Central memory CD8-positive, alpha-beta T cell (primary cell): ENCODE data around the gene ZBTB16.

Experiments
- ATAC-seq: fragments of 150-1000 bp; cut with Tn5 transposase; replicated peaks from 2 replicates; pipeline ENCODE4 v1.10.0; 2022; ENCODE audit warnings: mild to moderate bottlenecking, moderate FRiP score, moderate number of reproducible peaks; ENCODE audit not compliant: poor library complexity, severe bottlenecking; ENCODE audit errors: extremely low read depth
- DNase-seq, 2 donors: peaks; one replicate each; pipeline ENCODE4 v3.0.0; 2021; ENCODE audit warnings: low spot score in 2 of 2
- H3K27ac Mint-ChIP-seq: one replicate; pipeline ENCODE4 v1.8.0; 2022; ENCODE audit warnings: low read depth, mild to moderate bottlenecking, moderate library complexity, mixed read lengths
- H3K27me3 Mint-ChIP-seq: one replicate; pipeline ENCODE4 v1.8.0; 2022; ENCODE audit warnings: mixed read lengths
- H3K36me3 Mint-ChIP-seq: one replicate; pipeline ENCODE4 v1.8.0; 2022; ENCODE audit warnings: mild to moderate bottlenecking, moderate library complexity, mixed read lengths; ENCODE audit not compliant: insufficient read depth
- H3K4me1 Mint-ChIP-seq: one replicate; pipeline ENCODE4 v1.8.0; 2022; ENCODE audit warnings: mixed read lengths
- H3K4me3 Mint-ChIP-seq: one replicate; pipeline ENCODE4 v1.8.0; 2022; ENCODE audit warnings: mild to moderate bottlenecking, moderate library complexity, mixed read lengths
- H3K9me3 Mint-ChIP-seq: one replicate; pipeline ENCODE4 v1.8.0; 2022; ENCODE audit warnings: mixed read lengths

The ZBTB16 gene

DNA sequence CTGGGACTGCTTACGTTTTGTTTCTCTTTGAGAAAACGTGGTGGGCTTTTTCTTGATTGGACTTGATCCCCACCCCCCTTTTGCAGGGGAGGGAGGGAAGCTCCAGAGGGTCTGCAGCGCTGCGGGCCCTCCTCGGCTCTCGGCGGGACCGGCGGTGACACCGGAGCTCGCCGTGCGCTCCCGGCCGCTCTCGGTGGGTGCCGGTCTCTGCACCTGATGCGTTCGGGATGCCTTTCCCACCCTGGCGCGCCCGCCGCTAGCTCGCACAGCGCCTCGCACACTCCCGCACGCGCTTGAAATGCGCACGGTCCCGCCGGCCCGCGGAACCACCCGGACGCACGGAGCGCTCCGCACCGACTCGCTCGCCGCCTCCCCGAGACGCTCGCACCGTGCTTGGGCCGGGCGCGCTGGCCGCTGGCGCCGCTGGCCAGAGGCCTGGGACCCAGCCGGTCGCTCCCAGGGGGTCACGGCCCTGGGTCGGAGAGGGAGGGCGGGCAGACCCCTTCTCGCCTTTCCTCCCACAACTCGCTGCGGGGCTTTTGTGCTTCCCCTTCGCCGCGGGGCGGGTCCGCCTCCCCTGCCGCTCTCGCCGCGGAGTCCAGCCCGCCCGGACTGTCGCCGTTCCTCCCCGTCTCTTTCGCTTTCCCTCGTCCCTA, 1.0 kb downstream of the ZBTB16 start:
- DNase-seq (no peak), ATAC-seq (peak; percentile 41)
- peak overlapping the region; percentile 64 for H3K27ac Mint-ChIP-seq
- H3K9me3 Mint-ChIP-seq = no peaks in the 10 kb centered on the region
- peak overlapping the region; percentile 86 for H3K4me3 Mint-ChIP-seq
- peaks cover 13% of the 10 kb centered on the region for H3K4me1 Mint-ChIP-seq
- peaks cover 8% of the 10 kb centered on the region for H3K36me3 Mint-ChIP-seq
- H3K27me3 Mint-ChIP-seq = peaks cover 35% of the 10 kb centered on the region

DNA sequence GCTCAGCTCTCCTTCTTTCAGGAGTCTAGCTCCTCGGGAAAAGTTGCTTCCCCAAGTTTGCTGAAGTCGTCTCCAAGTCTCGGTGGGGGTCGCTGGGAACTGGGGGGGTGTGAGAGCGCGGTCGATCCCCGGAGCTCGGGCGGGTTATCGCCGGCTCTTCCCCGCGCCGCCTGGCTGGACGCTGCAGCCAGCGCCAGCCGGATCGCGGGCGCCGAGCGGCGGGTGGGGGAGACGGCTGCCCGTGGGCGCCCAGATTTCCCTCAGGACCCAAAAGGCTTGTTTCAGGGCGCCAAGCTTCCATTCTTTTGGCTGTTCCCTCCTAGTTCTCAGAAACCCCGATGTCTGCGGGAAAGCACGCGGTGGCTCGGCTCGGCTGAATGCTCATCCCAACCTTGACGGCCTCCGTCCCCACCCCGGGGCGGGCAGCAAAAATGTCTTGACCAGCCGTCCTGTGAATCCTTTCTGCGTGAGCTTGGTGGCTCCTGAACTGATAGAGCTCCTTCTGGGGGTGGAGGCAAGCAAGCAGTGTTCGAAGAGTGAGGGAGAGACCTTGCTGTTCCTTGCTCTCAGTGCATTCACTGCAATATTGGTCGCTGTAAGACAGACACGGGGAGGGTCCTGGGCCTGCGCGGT, 1.7 kb downstream of the ZBTB16 start:
- H3K27me3 Mint-ChIP-seq = peaks cover 32% of the 10 kb centered on the region
- no peak for ATAC-seq
- H3K4me1 Mint-ChIP-seq = peaks cover 13% of the 10 kb centered on the region
- H3K4me3 Mint-ChIP-seq = peak overlapping the region; percentile 86
- no peaks in the 10 kb centered on the region for H3K9me3 Mint-ChIP-seq
- DNase-seq = no peak
- peaks cover 8% of the 10 kb centered on the region for H3K36me3 Mint-ChIP-seq
- no peak overlapping the region for H3K27ac Mint-ChIP-seq

- DNase-seq (no peak), ATAC-seq (no peak)
- no peak overlapping the region for H3K27ac Mint-ChIP-seq
- H3K4me3 Mint-ChIP-seq = peak overlapping the region; percentile 86
- H3K36me3 Mint-ChIP-seq = peaks cover 11% of the 10 kb centered on the region
- H3K4me1 Mint-ChIP-seq = peaks cover 13% of the 10 kb centered on the region
- H3K27me3 Mint-ChIP-seq = peaks cover 27% of the 10 kb centered on the region
- no peaks in the 10 kb centered on the region for H3K9me3 Mint-ChIP-seq
These were observed 2.2 kb downstream of the ZBTB16 start for GRCh38 chr11:114061681-114062049.

- DNase-seq (no peak), ATAC-seq (no peak)
- Mint-ChIP-seq H3K9me3 (no peaks in the 10 kb centered on the region), H3K36me3 (peaks cover 11% of the 10 kb centered on the region), H3K27me3 (peaks cover 21% of the 10 kb centered on the region), H3K4me3 (peak overlapping the region; percentile 86), H3K27ac (peak overlapping the region; percentile 25), H3K4me1 (peaks cover 13% of the 10 kb centered on the region)
These were observed 2.8 kb downstream of the ZBTB16 start for GRCh38 chr11:114062272-114062671.

- H3K4me1 Mint-ChIP-seq = peaks cover 13% of the 10 kb centered on the region
- H3K27ac Mint-ChIP-seq = no peak overlapping the region
- DNase-seq (no peak), ATAC-seq (no peak)
- no peak overlapping the region for H3K4me3 Mint-ChIP-seq
- H3K27me3 Mint-ChIP-seq = peaks cover 11% of the 10 kb centered on the region
- H3K9me3 Mint-ChIP-seq = no peaks in the 10 kb centered on the region
- peaks cover 11% of the 10 kb centered on the region for H3K36me3 Mint-ChIP-seq
These were observed 3.8 kb downstream of the ZBTB16 start for GRCh38 chr11:114063149-114063828.

DNA sequence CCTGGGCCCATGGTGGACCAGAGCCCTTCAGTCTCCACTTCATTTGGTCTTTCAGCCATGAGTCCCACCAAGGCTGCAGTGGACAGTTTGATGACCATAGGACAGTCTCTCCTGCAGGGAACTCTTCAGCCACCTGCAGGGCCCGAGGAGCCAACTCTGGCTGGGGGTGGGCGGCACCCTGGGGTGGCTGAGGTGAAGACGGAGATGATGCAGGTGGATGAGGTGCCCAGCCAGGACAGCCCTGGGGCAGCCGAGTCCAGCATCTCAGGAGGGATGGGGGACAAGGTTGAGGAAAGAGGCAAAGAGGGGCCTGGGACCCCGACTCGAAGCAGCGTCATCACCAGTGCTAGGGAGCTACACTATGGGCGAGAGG, 4.3 kb downstream of the ZBTB16 start:
- H3K9me3 Mint-ChIP-seq = no peaks in the 10 kb centered on the region
- peaks cover 11% of the 10 kb centered on the region for H3K4me1 Mint-ChIP-seq
- H3K4me3 Mint-ChIP-seq = no peak overlapping the region
- no peak overlapping the region for H3K27ac Mint-ChIP-seq
- peaks cover 11% of the 10 kb centered on the region for H3K36me3 Mint-ChIP-seq
- DNase-seq (no peak), ATAC-seq (no peak)
- H3K27me3 Mint-ChIP-seq = peaks cover 5% of the 10 kb centered on the region

GRCh38 chr11:114064216-114064615, 4.7 kb downstream of the ZBTB16 start:
- peaks cover 1% of the 10 kb centered on the region for H3K27me3 Mint-ChIP-seq
- ATAC-seq (no peak), DNase-seq (no peak)
- H3K36me3 Mint-ChIP-seq = peaks cover 9% of the 10 kb centered on the region
- no peak overlapping the region for H3K27ac Mint-ChIP-seq
- H3K9me3 Mint-ChIP-seq = no peaks in the 10 kb centered on the region
- no peak overlapping the region for H3K4me3 Mint-ChIP-seq
- peaks cover 8% of the 10 kb centered on the region for H3K4me1 Mint-ChIP-seq

DNA sequence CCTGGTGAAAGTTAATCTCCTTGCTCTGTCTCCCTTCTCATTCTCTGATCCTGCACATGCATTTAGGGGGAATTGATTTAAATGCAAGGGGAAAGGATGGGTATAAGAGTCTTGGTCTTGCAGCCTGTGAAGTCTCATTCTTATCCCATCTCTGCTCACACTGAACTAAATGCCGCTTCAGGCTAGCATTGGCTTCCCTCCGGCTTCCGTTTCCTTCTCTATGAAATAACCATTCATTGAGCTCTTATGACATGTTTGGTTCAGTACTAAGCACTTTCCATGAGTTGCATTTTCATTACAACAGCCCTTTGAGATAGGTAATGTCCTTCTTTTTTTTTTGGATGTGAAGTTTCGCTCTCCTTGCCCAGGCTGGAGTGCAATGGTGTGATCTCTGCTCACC, 5.6 kb downstream of the ZBTB16 start:
- H3K27me3 Mint-ChIP-seq = no peaks in the 10 kb centered on the region

GRCh38 chr11:114066046-114066648, 6.6 kb downstream of the ZBTB16 start:
- no peak overlapping the region for H3K27ac Mint-ChIP-seq
- no peaks in the 10 kb centered on the region for H3K4me1 Mint-ChIP-seq
- no peak for DNase-seq
- no peaks in the 10 kb centered on the region for H3K9me3 Mint-ChIP-seq
- no peaks in the 10 kb centered on the region for H3K27me3 Mint-ChIP-seq
- no peak for ATAC-seq
- no peak overlapping the region for H3K4me3 Mint-ChIP-seq
- H3K36me3 Mint-ChIP-seq = peaks cover 6% of the 10 kb centered on the region

More for the DNA sequence above, 5.6 kb downstream of the ZBTB16 start:
- H3K4me3 Mint-ChIP-seq = no peak overlapping the region
- no peaks in the 10 kb centered on the region for H3K9me3 Mint-ChIP-seq
- H3K4me1 Mint-ChIP-seq = peaks cover under 1% of the 10 kb centered on the region
- DNase-seq = no peak
- peaks cover 6% of the 10 kb centered on the region for H3K36me3 Mint-ChIP-seq
- peak overlapping the region; percentile 41 for H3K27ac Mint-ChIP-seq
- ATAC-seq = no peak

DNA sequence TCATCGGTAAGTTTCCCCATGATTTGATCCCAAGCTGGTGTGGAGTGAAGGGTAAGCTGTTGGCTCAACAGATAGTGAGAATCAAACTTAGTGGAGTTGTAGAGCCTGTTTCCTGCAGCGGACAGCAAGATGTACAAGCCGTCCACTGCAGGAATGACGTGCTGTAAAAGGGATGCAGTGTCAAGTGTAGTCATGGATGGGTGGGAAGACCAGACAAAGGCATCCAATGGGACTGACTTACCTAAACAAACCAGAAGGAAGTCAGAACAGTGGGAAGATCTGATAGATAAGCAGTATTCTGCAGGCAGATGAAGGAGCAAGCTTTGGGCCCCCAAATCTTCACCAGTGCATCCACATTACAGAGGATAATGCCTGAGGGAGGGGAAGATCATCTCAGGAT, 8.8 kb downstream of the ZBTB16 start:
- Mint-ChIP-seq H3K9me3 (no peaks in the 10 kb centered on the region), H3K4me1 (peaks cover 8% of the 10 kb centered on the region), H3K36me3 (peaks cover 2% of the 10 kb centered on the region), H3K27me3 (no peaks in the 10 kb centered on the region), H3K27ac (no peak overlapping the region), H3K4me3 (no peak overlapping the region)
- DNase-seq (no peak), ATAC-seq (no peak)

DNA sequence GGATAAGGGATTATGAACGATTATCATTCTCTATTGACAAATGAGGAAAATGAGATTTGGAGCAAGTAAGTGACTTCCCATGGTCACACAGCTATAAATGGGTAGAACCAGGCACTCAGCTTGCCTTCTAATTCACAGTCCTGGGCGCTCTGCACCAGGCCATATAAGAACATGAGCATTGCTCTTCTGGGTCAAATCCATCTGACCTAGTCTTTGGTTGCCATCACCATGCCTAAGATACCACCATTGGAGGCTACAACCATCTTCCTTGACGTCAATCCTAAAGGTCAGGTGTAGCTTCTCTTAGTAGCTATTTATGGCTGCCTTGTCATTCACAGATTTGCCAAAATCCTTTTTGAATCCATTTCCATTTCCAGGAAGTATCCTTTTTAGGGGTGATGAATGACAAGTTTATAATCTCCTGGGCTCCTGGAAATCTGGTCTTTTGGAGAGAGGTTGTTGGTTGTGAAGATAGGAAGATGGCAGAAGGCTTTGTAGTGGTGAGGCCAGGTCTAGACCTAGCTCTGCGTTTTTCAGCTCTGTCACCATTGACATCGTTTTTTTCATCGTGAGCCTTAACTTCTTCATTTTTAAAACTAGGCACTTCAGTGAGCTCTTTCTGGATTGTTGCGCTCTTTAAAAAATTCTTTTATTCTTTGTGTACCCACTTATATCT, 11.1 kb downstream of the ZBTB16 start:
- peaks cover 4% of the 10 kb centered on the region for H3K36me3 Mint-ChIP-seq
- DNase-seq = no peak
- H3K27me3 Mint-ChIP-seq = no peaks in the 10 kb centered on the region
- H3K27ac Mint-ChIP-seq = no peak overlapping the region
- no peak overlapping the region for H3K4me3 Mint-ChIP-seq
- no peak for ATAC-seq
- no peaks in the 10 kb centered on the region for H3K9me3 Mint-ChIP-seq
- H3K4me1 Mint-ChIP-seq = peaks cover 26% of the 10 kb centered on the region

DNA sequence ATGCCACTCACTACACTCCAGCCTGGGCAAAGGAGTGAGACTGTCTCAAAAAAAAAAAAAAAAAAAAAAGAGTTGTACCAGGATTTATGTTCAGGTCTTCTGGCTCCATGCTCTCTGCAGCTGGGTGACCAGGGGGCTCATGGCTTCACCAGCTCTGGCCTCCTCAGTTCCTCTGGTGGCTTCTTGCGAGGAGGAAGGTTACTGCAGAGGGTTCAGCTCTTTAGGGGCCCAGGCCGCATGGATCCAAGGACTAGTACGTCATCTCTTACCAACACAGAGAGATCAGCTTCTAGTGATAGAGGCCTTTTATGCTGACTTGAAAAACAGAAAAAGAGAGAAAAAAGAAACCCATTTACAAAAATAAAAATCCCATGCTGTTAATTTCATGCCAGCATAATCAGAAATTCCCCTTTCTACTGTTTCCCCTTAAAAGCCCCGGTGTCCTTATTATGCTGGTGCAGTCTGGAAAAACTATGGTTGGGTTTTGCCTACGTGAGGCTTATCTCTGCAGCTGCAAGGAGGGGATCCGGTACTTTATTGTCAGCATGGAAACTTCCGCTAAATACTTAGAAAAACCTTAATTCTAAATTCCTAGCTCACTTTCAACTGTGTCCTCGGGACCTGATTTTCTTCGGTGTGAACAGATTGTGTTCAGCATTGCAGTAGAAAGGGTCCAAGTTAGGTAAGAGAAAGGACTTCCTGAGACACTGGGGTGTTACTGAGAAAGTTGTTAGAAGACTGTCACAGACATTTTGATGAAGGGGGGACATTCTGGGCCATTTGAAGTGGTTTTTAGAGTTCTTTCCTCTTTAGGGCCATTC, 13.7 kb downstream of the ZBTB16 start:
- Mint-ChIP-seq H3K4me3 (peak overlapping the region; percentile 18), H3K36me3 (peaks cover 2% of the 10 kb centered on the region), H3K27me3 (no peaks in the 10 kb centered on the region), H3K27ac (peak overlapping the region; percentile 32), H3K4me1 (peaks cover 48% of the 10 kb centered on the region), H3K9me3 (no peaks in the 10 kb centered on the region)
- ATAC-seq = no peak
- no peak for DNase-seq
